Stimulated activated CD8-positive, alpha-beta memory T cell treated with anti-CD3 and anti-CD28 coated beads, Interleukin-4, amount 100 ng/mL, for 4 hours (primary cell): Measurements from ENCODE around the gene FRMD4B.

Experiments
- DNase-seq, 2 donors: peaks; one replicate each; pipeline ENCODE4 v3.0.0-alpha.2; 2020; ENCODE audit warnings: low read depth in 2 of 2, low spot score in 1 of 2

Gene FRMD4B

DNA sequence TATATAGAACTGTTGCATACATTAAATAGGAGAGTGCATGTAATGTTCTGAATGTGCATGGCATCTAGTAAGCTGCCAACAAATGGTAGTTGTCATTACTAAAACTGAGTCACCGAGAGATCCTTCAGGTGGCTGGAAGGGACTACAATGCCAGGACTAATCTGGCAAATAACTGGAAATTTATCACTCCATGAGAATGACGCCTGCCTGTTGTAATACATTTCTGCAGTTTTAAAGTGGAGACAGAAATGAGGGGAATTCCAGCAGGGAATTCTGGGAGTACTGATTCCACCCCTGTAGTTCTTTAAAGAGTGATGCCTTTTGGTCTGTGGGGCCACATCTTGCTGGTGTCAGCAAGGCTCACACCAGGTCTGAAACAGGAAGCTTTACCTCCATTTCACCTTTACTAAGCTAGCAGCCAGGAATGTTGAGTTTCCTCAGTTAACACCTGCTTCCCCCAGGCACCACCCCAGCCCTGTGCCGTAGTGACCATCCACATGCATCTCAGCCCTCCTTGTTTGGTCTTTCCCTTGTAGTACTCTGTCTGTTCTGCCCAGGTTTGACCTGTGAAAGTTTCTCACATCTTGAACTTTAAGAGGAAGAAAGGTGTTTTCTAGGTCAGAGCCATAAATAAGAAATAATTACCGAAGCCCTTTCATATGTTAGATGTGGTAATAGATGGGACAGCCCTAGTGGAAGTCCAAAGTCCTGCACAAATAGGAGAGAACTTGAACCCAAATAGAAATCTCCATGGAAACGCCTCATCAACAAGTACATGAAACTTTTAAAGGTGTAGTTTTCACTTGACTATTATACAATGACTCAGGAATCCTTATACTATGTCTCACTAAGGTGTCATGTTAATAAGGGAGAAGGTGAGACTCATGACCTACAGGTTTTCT is 206.8 kb downstream of the FRMD4B start:
- no peak for DNase-seq

GRCh38 chr3:69178082-69178481 is 207.8 kb downstream of the FRMD4B start:
- DNase-seq: no peak

DNA sequence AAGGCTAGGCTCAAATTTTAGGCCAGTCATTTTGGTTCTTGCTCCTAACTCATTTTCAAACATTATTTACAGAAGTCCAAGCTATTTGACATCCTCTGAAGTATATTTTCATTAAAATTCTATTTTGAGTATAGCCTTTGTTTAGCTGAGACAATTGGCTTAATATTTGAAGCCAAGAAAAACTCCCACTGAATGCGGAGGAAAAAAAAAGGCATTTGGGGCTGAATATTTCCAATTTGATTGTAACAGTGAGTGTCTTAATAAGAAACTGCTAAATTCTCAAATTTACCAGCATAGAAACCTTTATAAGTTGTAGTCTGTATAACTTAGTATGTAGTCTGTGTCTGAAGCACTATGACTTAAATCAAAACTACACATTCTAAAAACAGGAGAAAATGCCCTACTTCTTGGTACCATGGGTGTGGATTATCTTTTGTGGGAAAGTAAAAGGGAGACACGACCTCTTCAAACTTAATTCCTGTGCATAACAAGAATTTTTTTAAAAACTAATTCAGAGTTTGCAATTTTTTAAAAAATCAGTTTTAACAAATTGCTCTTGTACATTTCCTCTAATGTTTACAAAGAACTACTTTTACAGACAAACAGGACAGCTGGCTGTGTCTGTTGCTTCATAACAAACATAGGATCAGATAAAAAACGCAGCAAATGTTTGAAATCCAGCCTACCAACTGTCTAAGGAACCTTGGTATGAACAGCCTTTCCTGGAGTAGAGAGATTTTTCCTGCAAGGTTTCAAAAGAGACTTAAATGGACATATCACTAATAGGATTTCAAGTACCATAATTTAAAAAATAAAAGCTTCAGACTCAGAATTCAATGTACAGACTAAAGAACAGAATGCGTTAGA is 210.8 kb downstream of the FRMD4B start:
- no peak for DNase-seq

DNA sequence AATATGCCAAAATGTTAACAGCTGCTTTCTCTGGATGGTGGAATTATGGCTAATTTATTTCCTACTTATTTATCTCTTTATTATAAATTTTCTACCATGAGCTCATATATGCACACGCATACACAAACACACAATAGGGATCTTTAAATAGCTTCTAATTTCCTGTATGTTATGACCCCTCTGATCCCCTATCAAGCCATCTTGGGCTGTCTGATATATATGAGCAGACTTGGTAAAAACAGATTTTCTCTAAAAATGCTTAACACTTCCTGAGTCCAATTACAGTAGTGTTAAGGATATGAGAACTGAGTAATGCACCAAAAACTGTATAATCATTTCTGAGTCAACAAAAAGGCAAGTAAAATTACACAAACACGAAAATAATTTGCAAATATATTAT is 211.4 kb downstream of the FRMD4B start:
- no peak for DNase-seq

- DNase-seq: no peak
These were observed 213.8 kb downstream of the FRMD4B start for GRCh38 chr3:69172058-69172457.

DNA sequence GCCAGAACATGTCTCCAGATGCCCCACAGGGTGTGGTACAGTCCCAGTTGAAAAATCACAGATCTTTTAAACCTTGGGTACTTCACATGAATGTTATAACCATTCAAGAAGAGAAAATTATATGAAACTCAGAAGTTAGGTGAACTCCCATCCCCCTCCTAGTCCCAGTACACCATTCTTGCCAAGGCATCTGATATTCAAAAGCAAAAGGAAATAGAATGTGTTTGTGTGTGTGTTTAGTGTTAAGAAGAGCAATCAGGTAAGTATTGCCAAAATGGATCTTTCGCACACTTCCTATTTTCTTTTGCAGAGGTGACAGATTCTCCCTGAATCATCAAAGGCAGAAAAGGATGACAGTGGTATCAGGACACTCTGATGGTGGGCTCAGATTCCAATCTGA is 219.4 kb downstream of the FRMD4B start:
- no peak for DNase-seq

DNA sequence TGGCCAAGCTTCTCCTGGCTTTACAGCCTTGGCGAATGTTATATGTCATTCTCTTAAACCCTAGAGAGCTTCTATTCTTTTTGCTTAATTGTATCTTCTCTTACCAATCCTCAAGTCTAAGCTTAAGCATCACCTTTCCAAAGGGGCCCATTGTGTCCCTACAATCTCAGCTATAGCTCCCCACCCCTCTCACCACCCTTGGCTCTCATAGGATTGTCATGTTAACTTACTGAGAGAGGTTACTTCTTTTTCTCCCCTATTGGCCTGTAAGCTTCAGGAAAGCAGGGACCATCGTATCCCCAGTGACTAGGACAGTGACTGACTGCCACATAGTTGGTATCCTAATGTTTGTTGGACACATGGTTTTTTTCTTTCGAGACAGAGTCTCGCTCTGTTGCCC is 220.1 kb downstream of the FRMD4B start:
- no peak for DNase-seq

DNA sequence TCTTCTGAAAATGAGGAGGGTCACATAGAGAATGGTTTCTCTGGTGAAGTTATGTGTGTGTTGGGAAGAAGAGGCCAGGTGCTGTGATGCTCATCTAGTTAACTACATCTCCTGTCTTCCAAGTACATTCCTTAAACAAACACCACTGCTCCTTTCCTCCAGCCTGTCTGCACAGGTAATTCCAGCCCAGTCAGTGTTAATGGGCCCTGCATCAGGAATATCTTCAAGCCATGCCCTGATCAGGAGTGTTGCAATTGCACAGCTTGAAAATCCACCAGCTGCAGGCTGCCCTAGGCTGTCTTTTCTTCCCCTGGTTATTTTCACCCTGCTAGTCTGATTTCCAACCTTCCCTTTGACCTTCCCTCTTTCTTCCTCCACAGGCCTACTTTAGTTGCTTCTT is 221.6 kb downstream of the FRMD4B start:
- no peak for DNase-seq

GRCh38 chr3:69162308-69162980 is 223.4 kb downstream of the FRMD4B start:
- DNase-seq: no peak

DNA sequence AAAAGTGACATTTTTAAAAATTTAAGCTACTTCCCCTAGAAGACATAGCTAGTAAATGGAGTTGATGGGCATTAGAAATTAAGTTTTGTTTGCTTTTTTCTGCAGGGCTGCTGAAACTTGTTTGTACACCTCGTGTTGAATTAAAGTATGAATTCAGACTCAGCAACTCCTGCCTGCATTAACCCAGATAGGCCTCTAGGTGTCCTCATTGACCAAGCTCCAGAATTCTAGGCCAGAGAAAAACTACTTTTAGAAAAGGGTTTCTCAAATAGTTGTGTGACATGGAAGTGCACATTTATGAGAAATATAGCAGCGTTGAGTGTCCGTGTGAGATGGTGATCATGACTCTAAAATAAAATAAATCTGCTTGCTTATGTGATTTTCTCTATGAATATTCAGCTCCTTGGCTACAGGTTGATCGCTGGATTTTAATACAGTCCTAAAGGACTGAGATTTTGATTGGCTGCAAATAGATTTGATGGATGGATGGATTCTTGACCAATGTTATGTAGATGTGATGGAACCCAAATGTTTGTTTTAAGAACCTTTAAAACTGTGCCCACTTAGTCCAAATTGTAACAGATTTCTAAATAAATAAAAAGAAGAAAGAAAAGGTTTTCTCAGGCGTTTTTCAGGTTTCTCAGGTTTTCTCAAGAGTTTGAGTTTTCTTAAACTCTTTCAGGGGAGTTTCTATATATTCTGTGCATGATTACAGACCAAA is 224.1 kb downstream of the FRMD4B start:
- no peak for DNase-seq

GRCh38 chr3:69160525-69160924 is 225.4 kb downstream of the FRMD4B start:
- DNase-seq: no peak

GRCh38 chr3:69160107-69160506 is 225.8 kb downstream of the FRMD4B start:
- no peak for DNase-seq

DNA sequence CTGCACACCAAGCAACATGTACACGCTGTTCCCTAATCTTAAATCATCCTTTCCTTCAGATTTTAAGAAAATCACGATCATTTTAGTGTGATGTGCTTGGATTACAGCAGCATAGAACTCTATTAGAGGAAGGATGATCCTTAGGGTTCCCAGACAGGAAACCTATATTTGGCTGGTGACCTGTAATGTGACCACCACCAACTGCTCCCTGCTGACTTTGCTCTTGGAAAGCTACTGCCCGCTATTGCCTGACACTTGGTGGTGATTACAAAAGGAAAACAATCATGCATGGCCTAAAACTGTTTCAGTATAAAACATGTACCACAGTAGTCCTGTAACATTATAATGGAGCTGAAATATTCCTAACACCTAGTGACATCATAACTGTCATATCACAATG is 236.3 kb downstream of the FRMD4B start:
- no peak for DNase-seq

DNA sequence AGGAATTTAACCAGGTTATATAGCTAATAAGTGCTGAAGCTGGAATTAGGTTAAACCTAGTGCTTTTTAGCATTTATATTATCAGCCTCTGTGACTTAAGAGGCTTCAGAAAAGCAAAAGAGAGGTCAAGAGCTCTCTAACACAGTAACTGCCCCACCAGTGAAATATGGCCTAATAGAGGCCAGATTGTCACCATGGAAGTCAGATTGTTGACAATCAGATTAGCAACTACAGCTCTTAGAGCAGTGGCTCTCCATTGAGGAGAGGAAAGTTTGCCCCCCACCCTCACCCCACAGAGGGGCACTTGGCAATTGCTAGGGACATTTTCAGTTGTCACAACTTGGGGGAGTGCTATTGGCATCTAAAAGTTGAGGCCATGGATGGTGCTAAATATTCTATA is 240.2 kb downstream of the FRMD4B start:
- DNase-seq: no peak

DNA sequence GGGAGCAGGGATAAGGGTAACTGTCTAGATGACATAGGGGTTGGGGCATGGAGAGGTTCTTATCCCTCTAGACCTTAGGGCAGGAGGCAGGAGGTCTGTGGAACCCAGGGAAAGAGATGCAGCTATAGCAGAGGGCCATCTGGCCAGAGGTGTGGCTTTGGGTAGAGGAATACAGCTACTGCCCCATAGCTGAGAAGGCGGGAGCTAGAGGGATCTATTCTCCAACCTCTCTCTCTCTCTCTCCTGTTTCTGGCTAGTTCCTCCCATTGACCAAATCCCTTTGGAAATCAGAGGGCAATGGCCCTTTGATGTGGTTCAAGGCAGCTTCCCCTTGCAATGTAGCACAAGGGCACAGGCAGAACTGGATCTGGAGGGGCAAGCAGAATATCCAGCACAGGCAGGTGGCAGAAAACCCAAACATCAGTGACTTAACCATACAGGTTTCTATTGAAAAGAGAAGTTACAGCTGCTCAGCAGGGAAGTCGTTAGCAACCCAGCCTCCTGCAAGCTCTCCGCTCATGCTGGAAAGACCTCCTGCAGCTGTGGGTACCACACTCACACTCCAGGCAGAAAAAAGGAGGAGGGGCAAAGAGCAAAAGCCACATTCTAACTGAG is 241.2 kb downstream of the FRMD4B start:
- DNase-seq: no peak

- no peak for DNase-seq
These were observed 242.3 kb downstream of the FRMD4B start for GRCh38 chr3:69143612-69144011.

GRCh38 chr3:69142797-69143454 is 243.0 kb downstream of the FRMD4B start:
- no peak for DNase-seq

GRCh38 chr3:69142090-69142489 is 243.8 kb downstream of the FRMD4B start:
- no peak for DNase-seq

- no peak for DNase-seq
These were observed 244.6 kb downstream of the FRMD4B start for GRCh38 chr3:69141313-69141712.

GRCh38 chr3:69137412-69137811 is 248.5 kb downstream of the FRMD4B start:
- no peak for DNase-seq
